Dermis microvascular lymphatic vessel endothelial cell (primary cell): ENCODE measurements around the gene TM9SF3. TPM values are rescaled to one million over a fixed set of nuclear protein-coding genes. Genes with fewer than 3 reads are reported as not detected.
"Not testable (repeated sequence)": the region's sequence is repeated elsewhere in the genome, so short reads cannot be mapped to it uniquely, and the experiment has no call there.

Experiments used
- DNase-seq, 2 donors: peaks; one replicate each; pipeline versions ENCODE4 v3.0.0 to v3.0.0-alpha.2; 2010; ENCODE audit warnings: low read depth in 2 of 2
- total RNA-seq: library from RNA; depleted of rRNA; stranded (reverse); fragments of >200 nt; gene quantifications from 2 replicates; pipeline ENCODE4 v1.2.1, GENCODE V29; 2014

The TM9SF3 gene
- total RNA-seq, 1 donor from 2014 or later: 69.2 TPM

GRCh38 chr10:96570511-96570910 lies 16.3 kb downstream of the TM9SF3 start:
- DNase-seq: no peak

GRCh38 chr10:96568402-96568801 lies 18.4 kb downstream of the TM9SF3 start:
- no peak for DNase-seq

- DNase-seq: peak in 1 of 2 donors; percentile 60
Measured at GRCh38 chr10:96565774-96566173, 21.0 kb downstream of the TM9SF3 start.

GRCh38 chr10:96560966-96561887 lies 25.6 kb downstream of the TM9SF3 start:
- DNase-seq: no peak

- no peak for DNase-seq
Measured at GRCh38 chr10:96560489-96560888, 26.3 kb downstream of the TM9SF3 start.

GRCh38 chr10:96556003-96556402 lies 30.8 kb downstream of the TM9SF3 start:
- DNase-seq: peak; percentile 6 to 29

GRCh38 chr10:96555330-96555729 lies 31.5 kb downstream of the TM9SF3 start:
- no peak for DNase-seq

GRCh38 chr10:96548589-96548988 lies 38.2 kb downstream of the TM9SF3 start:
- no peak for DNase-seq

GRCh38 chr10:96545558-96545957 lies 41.3 kb downstream of the TM9SF3 start:
- not testable (repeated sequence) for DNase-seq

GRCh38 chr10:96541921-96542320 lies 44.9 kb downstream of the TM9SF3 start:
- no peak for DNase-seq

GRCh38 chr10:96540240-96540639 lies 46.6 kb downstream of the TM9SF3 start:
- no peak for DNase-seq

GRCh38 chr10:96538683-96539082 lies 48.1 kb downstream of the TM9SF3 start:
- DNase-seq: no peak

- DNase-seq: no peak
Measured at GRCh38 chr10:96536129-96536528, 50.7 kb downstream of the TM9SF3 start.

GRCh38 chr10:96532523-96532922 lies 54.3 kb downstream of the TM9SF3 start:
- DNase-seq: peak; percentile 32 to 67

- DNase-seq: no peak
Measured at GRCh38 chr10:96529634-96530279, 57.1 kb downstream of the TM9SF3 start.

GRCh38 chr10:96524741-96525140 lies 62.1 kb downstream of the TM9SF3 start:
- no peak for DNase-seq

- no peak for DNase-seq
Measured at GRCh38 chr10:96517284-96517683, 69.5 kb downstream of the TM9SF3 start.

GRCh38 chr10:96516337-96516736 lies 70.5 kb downstream of the TM9SF3 start:
- no peak for DNase-seq

- DNase-seq: peak; percentile 52 to 93
Measured at GRCh38 chr10:96513698-96514561, 72.9 kb downstream of the TM9SF3 start, which contains the start of gene TLL2. Gene TLL2, minus strand, starts transcription at chr10:96513926. Its CDS starts 241 bp downstream, at chr10:96513685.

- no peak for DNase-seq
Measured at GRCh38 chr10:96513305-96513697, 73.5 kb downstream of the TM9SF3 start.

GRCh38 chr10:96512524-96513304 lies 74.1 kb downstream of the TM9SF3 start:
- DNase-seq: peak in 1 of 2 donors; percentile 18
